WTC11 (cell line): ENCODE data around the gene MGAT3. TPM values are rescaled to one million over a fixed set of nuclear protein-coding genes. Genes with fewer than 3 reads are reported as not detected.

Experiments
- ATAC-seq: fragments of 200-7000 bp; cut with Tn5 transposase; 2 replicates; pipeline ENCODE4 v1.10.0; 2021; ENCODE audit warnings: mild to moderate bottlenecking, moderate library complexity
- CTCF ChIA-PET: fragments of 300-600 bp; sonication (Branson Sonifier 250); formaldehyde crosslinking; loops from one replicate; lab custom pipeline; 2021; ENCODE audit warnings: antibody characterized with exemption; lab: Charles Lee
- POLR2A ChIA-PET: fragments of 350-600 bp; sonication (Branson Sonifier 250); formaldehyde crosslinking; loops from one replicate; lab custom pipeline; 2021; ENCODE audit warnings: antibody characterized with exemption; lab: Charles Lee
- DNase-seq: peaks from one replicate; pipeline ENCODE4 v3.0.0; 2021; ENCODE audit warnings: low spot score
- H3K27ac Mint-ChIP-seq: 2 replicates; pipeline ENCODE4 v1.8.0; 2021; ENCODE audit warnings: mixed read lengths
- H3K27me3 Mint-ChIP-seq: 2 replicates; pipeline ENCODE4 v1.8.0; 2021; ENCODE audit warnings: low read depth, mild to moderate bottlenecking, moderate library complexity, mixed read lengths
- H3K36me3 Mint-ChIP-seq: 2 replicates; pipeline ENCODE4 v1.8.0; 2021; ENCODE audit warnings: mixed read lengths
- H3K4me1 Mint-ChIP-seq: 2 replicates; pipeline ENCODE4 v1.8.0; 2022; ENCODE audit warnings: mixed read lengths
- H3K4me3 Mint-ChIP-seq: 2 replicates; pipeline ENCODE4 v1.8.0; 2021; ENCODE audit warnings: mild to moderate bottlenecking, moderate library complexity, mixed read lengths
- H3K9me3 Mint-ChIP-seq: 2 replicates; pipeline ENCODE4 v1.8.0; 2021; ENCODE audit warnings: mixed read lengths
- ESRRA ChIP-seq: sonication (generic); formaldehyde crosslinking; IDR thresholded peaks from 2 replicates; pipeline ENCODE4 v1.8.1; 2022; ENCODE audit warnings: mild to moderate bottlenecking, missing genetic modification reagents, borderline replicate concordance
- GABPB1 ChIP-seq: sonication (generic); formaldehyde crosslinking; IDR thresholded peaks from 2 replicates; pipeline ENCODE4 v1.8.1; 2023; ENCODE audit warnings: mild to moderate bottlenecking, missing genetic modification reagents
- NR2C2 ChIP-seq: sonication (generic); formaldehyde crosslinking; IDR thresholded peaks from 2 replicates; pipeline ENCODE4 v1.8.0; 2022; ENCODE audit warnings: mild to moderate bottlenecking, missing genetic modification reagents
- PRRX2 ChIP-seq: fragments of 250-450 bp; sonication (Bioruptor Pico); IDR thresholded peaks from 2 replicates; pipeline ENCODE4 v1.8.0; 2021; ENCODE audit warnings: mild to moderate bottlenecking
- SP1 ChIP-seq: sonication (generic); formaldehyde crosslinking; conservative IDR thresholded peaks from 2 replicates; pipeline ENCODE4 v1.8.1; 2022; ENCODE audit warnings: missing genetic modification reagents
- ZNF219 ChIP-seq: sonication (generic); formaldehyde crosslinking; IDR thresholded peaks from 2 replicates; pipeline ENCODE4 v1.8.0; 2023; ENCODE audit warnings: missing genetic modification reagents, mild to moderate bottlenecking, borderline replicate concordance
- ZNF263 ChIP-seq: sonication (generic); formaldehyde crosslinking; IDR thresholded peaks from 2 replicates; pipeline ENCODE4 v1.8.1; 2022; ENCODE audit warnings: low read depth, mild to moderate bottlenecking, moderate library complexity, missing genetic modification reagents
- ZNF671 ChIP-seq: fragments of 250-450 bp; sonication (Bioruptor Pico); IDR thresholded peaks from 2 replicates; pipeline ENCODE4 v1.8.0; 2021; ENCODE audit warnings: mild to moderate bottlenecking
- total RNA-seq: library from RNA; stranded (reverse); gene quantifications from 3 replicates; pipeline ENCODE4 v1.2.3, GENCODE V29; 2021
- TF ChIP-seq, protein P1 (sequence below): fragments of 250-450 bp; sonication (Bioruptor Pico); IDR thresholded peaks from 2 replicates; pipeline ENCODE4 v1.9.0; 2021; ENCODE audit warnings: mild to moderate bottlenecking, borderline replicate concordance
- TF ChIP-seq, protein P2 (sequence below): sonication (generic); formaldehyde crosslinking; IDR thresholded peaks from 2 replicates; pipeline ENCODE4 v1.8.0; 2023; ENCODE audit warnings: missing genetic modification reagents
- TF ChIP-seq, protein P3 (sequence below): fragments of 250-450 bp; sonication (Bioruptor Pico); conservative IDR thresholded peaks from 2 replicates; pipeline ENCODE4 v1.9.0; 2021; ENCODE audit warnings: mild to moderate bottlenecking
- TF ChIP-seq, protein P4 (sequence below): sonication (generic); formaldehyde crosslinking; IDR thresholded peaks from 2 replicates; pipeline ENCODE4 v1.8.0; 2022; ENCODE audit warnings: mild to moderate bottlenecking, missing genetic modification reagents
- TF ChIP-seq, protein P5 (sequence below): sonication (generic); formaldehyde crosslinking; IDR thresholded peaks from 2 replicates; pipeline ENCODE4 v1.8.1; 2023; ENCODE audit warnings: mild to moderate bottlenecking, missing genetic modification reagents, moderate library complexity
- TF ChIP-seq, protein P6 (sequence below): fragments of 250-450 bp; sonication (Bioruptor Pico); IDR thresholded peaks from 2 replicates; pipeline ENCODE4 v1.8.0; 2021; ENCODE audit warnings: mild to moderate bottlenecking
- TF ChIP-seq, protein P7 (sequence below): sonication (generic); formaldehyde crosslinking; IDR thresholded peaks from 2 replicates; pipeline ENCODE4 v1.8.1; 2023; ENCODE audit warnings: mild to moderate bottlenecking, moderate library complexity, missing genetic modification reagents
- TF ChIP-seq, protein P8 (sequence below): sonication (generic); formaldehyde crosslinking; IDR thresholded peaks from 2 replicates; pipeline ENCODE4 v1.8.0; 2023; ENCODE audit warnings: mild to moderate bottlenecking, missing genetic modification reagents

MGAT3 gene
- total RNA-seq, 1 experiment from 2014 or later, result 11.4 TPM

DNA sequence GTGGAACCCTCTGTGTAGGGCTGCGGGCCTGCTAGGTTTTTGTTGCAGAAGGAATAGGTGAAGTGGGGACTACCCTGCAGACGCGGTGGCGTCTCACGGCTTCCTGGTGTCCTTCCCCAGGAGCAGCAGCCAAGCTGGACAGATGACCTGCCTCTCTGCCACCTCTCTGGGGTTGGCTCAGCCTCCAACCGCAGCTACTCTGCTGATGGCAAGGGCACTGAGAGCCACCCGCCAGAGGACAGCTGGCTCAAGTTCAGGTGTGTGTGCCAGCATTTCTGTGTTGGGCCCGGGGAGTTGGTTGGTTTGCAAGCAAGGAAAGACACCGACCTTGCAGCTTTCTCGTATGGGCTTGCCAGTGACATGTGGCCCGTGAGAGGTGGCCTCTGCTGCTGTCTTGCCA is 41.9 kb upstream of the MGAT3 start:
- POLR2A ChIA-PET, result no interaction called here
- no peaks in the 10 kb centered on the region for H3K27me3 Mint-ChIP-seq
- H3K4me3 Mint-ChIP-seq, result no peak overlapping the region
- no peak overlapping the region for H3K27ac Mint-ChIP-seq
- no peaks in the 10 kb centered on the region for H3K9me3 Mint-ChIP-seq
- H3K36me3 Mint-ChIP-seq, result peaks cover 25% of the 10 kb centered on the region
- CTCF ChIA-PET, result interaction anchor here (1.3 to 1.9 kb wide), 2 partner anchors 13 to 22 kb away, joined by 3 to 5 read pairs; no protein-coding TSS in a partner anchor
- TF ChIP-seq ZNF263 (CRISPR knock-in tag), result no peak
- TF ChIP-seq, protein P1, sequence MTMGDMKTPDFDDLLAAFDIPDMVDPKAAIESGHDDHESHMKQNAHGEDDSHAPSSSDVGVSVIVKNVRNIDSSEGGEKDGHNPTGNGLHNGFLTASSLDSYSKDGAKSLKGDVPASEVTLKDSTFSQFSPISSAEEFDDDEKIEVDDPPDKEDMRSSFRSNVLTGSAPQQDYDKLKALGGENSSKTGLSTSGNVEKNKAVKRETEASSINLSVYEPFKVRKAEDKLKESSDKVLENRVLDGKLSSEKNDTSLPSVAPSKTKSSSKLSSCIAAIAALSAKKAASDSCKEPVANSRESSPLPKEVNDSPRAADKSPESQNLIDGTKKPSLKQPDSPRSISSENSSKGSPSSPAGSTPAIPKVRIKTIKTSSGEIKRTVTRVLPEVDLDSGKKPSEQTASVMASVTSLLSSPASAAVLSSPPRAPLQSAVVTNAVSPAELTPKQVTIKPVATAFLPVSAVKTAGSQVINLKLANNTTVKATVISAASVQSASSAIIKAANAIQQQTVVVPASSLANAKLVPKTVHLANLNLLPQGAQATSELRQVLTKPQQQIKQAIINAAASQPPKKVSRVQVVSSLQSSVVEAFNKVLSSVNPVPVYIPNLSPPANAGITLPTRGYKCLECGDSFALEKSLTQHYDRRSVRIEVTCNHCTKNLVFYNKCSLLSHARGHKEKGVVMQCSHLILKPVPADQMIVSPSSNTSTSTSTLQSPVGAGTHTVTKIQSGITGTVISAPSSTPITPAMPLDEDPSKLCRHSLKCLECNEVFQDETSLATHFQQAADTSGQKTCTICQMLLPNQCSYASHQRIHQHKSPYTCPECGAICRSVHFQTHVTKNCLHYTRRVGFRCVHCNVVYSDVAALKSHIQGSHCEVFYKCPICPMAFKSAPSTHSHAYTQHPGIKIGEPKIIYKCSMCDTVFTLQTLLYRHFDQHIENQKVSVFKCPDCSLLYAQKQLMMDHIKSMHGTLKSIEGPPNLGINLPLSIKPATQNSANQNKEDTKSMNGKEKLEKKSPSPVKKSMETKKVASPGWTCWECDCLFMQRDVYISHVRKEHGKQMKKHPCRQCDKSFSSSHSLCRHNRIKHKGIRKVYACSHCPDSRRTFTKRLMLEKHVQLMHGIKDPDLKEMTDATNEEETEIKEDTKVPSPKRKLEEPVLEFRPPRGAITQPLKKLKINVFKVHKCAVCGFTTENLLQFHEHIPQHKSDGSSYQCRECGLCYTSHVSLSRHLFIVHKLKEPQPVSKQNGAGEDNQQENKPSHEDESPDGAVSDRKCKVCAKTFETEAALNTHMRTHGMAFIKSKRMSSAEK (CRISPR knock-in tag), result no peak
- no peak for TF ChIP-seq ESRRA (CRISPR knock-in tag)
- TF ChIP-seq, protein P2, sequence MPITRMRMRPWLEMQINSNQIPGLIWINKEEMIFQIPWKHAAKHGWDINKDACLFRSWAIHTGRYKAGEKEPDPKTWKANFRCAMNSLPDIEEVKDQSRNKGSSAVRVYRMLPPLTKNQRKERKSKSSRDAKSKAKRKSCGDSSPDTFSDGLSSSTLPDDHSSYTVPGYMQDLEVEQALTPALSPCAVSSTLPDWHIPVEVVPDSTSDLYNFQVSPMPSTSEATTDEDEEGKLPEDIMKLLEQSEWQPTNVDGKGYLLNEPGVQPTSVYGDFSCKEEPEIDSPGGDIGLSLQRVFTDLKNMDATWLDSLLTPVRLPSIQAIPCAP, result no peak
- TF ChIP-seq, protein P3, sequence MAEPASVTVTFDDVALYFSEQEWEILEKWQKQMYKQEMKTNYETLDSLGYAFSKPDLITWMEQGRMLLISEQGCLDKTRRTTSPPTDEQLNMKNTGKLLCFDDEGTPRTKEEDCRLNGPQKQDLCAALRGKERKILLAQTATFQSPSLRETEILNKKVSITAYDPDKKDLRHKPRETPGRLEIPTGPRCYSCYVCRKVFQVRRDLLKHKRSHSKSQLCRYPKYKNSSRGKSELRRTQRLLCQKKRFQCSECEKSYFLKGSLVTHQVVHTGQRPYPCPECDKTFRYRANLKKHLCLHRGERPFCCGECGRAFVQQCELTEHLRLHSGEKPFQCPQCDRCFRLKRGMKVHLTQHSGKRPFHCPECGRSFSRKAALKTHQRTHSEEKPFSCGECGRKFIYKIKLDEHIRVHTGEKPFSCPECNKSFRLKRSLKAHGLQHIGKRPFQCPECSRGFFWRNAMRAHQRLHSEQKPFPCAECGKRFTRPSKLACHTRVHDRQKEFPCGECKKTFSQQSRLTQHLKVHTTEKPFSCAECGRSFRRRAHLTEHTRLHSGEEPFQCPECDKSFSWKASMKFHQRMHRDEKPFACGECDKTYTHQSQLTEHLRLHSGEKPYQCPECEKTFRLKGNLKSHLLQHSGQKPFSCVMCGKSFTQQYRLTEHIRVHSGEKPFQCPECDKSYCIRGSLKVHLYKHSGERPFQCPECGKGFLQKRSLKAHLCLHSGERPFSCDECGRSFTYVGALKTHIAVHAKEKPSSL (CRISPR knock-in tag), result no peak
- TF ChIP-seq PRRX2, result no peak
- no peaks in the 10 kb centered on the region for H3K4me1 Mint-ChIP-seq
- DNase-seq (no peak), ATAC-seq (no peak)

DNA sequence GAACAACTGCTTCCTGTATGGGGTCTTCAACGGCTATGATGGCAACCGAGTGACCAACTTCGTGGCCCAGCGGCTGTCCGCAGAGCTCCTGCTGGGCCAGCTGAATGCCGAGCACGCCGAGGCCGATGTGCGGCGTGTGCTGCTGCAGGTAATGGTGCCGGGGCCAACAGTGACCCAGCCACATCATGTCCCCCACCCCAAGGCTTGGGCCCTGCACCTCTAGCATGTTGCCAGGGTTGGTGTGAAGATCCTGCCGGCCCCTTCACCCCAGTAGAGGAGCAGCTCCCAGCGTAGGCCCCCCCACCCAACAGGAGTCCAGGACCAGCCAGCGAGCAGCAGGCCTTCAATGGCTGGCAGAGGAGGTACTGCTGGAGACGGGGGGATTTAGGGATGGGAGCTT is 41.3 kb upstream of the MGAT3 start:
- TF ChIP-seq, protein P4, sequence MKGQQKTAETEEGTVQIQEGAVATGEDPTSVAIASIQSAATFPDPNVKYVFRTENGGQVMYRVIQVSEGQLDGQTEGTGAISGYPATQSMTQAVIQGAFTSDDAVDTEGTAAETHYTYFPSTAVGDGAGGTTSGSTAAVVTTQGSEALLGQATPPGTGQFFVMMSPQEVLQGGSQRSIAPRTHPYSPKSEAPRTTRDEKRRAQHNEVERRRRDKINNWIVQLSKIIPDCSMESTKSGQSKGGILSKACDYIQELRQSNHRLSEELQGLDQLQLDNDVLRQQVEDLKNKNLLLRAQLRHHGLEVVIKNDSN, result no peak
- TF ChIP-seq, protein P5, sequence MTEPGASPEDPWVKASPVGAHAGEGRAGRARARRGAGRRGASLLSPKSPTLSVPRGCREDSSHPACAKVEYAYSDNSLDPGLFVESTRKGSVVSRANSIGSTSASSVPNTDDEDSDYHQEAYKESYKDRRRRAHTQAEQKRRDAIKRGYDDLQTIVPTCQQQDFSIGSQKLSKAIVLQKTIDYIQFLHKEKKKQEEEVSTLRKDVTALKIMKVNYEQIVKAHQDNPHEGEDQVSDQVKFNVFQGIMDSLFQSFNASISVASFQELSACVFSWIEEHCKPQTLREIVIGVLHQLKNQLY (CRISPR knock-in tag), result no peak
- TF ChIP-seq, protein P6, sequence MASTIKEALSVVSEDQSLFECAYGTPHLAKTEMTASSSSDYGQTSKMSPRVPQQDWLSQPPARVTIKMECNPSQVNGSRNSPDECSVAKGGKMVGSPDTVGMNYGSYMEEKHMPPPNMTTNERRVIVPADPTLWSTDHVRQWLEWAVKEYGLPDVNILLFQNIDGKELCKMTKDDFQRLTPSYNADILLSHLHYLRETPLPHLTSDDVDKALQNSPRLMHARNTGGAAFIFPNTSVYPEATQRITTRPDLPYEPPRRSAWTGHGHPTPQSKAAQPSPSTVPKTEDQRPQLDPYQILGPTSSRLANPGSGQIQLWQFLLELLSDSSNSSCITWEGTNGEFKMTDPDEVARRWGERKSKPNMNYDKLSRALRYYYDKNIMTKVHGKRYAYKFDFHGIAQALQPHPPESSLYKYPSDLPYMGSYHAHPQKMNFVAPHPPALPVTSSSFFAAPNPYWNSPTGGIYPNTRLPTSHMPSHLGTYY, result no peak
- TF ChIP-seq, protein P7, sequence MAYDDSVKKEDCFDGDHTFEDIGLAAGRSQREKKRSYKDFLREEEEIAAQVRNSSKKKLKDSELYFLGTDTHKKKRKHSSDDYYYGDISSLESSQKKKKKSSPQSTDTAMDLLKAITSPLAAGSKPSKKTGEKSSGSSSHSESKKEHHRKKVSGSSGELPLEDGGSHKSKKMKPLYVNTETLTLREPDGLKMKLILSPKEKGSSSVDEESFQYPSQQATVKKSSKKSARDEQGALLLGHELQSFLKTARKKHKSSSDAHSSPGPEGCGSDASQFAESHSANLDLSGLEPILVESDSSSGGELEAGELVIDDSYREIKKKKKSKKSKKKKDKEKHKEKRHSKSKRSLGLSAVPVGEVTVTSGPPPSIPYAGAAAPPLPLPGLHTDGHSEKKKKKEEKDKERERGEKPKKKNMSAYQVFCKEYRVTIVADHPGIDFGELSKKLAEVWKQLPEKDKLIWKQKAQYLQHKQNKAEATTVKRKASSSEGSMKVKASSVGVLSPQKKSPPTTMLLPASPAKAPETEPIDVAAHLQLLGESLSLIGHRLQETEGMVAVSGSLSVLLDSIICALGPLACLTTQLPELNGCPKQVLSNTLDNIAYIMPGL (CRISPR knock-in tag), result no peak
- TF ChIP-seq, protein P8, sequence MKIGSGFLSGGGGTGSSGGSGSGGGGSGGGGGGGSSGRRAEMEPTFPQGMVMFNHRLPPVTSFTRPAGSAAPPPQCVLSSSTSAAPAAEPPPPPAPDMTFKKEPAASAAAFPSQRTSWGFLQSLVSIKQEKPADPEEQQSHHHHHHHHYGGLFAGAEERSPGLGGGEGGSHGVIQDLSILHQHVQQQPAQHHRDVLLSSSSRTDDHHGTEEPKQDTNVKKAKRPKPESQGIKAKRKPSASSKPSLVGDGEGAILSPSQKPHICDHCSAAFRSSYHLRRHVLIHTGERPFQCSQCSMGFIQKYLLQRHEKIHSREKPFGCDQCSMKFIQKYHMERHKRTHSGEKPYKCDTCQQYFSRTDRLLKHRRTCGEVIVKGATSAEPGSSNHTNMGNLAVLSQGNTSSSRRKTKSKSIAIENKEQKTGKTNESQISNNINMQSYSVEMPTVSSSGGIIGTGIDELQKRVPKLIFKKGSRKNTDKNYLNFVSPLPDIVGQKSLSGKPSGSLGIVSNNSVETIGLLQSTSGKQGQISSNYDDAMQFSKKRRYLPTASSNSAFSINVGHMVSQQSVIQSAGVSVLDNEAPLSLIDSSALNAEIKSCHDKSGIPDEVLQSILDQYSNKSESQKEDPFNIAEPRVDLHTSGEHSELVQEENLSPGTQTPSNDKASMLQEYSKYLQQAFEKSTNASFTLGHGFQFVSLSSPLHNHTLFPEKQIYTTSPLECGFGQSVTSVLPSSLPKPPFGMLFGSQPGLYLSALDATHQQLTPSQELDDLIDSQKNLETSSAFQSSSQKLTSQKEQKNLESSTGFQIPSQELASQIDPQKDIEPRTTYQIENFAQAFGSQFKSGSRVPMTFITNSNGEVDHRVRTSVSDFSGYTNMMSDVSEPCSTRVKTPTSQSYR (CRISPR knock-in tag), result no peak
- TF ChIP-seq SP1 (CRISPR knock-in tag) (no peak), ZNF671 (no peak), ZNF219 (no peak), GABPB1 (CRISPR knock-in tag) (no peak), NR2C2 (CRISPR knock-in tag) (no peak)
- Mint-ChIP-seq H3K9me3 (no peaks in the 10 kb centered on the region), H3K36me3 (peaks cover 27% of the 10 kb centered on the region), H3K4me3 (no peak overlapping the region), H3K4me1 (no peaks in the 10 kb centered on the region), H3K27me3 (no peaks in the 10 kb centered on the region), H3K27ac (no peak overlapping the region)
- DNase-seq (no peak), ATAC-seq (no peak)
- ChIA-PET POLR2A (no interaction called here), CTCF (interaction anchor here (1.9 kb wide), 1 partner anchor 13 kb away, joined by 5 read pairs; no protein-coding TSS in a partner anchor)
